Measurements from ENCODE around the gene STPG4. TPM values are rescaled to one million over a fixed set of nuclear protein-coding genes. Genes with fewer than 3 reads are reported as not detected.

The STPG4 gene
- total and polyA plus RNA-seq, 3 donors from 2014 or later, result 3.0 to 19.4 (median 8.5) TPM

DNA sequence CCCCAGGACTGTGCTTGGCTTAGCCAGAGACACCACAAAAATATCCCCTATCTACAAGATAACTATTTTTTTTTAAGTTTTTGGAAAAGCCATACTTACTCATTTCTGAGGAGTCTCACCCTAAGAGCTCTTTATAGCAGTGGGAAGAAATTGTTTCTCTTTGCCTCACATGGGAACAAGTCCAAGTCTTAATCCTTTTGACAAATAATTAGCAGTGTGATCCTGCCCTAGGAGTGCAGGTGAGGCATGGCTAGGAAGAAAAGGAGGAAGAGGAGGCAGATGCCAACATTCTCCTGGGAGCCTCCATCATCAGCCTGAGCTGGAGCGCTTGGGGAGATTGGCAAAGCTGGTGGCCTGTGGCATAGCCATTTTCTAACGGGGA, 115.6 kb downstream of the STPG4 start:
- no peaks in the 10 kb centered on the region for H3K9me3 ChIP-seq
- no peaks in the 10 kb centered on the region for H3K36me3 ChIP-seq (ENCODE audit: low read depth, missing control alignments)
- DNase-seq, result no peak
- peaks cover 73% of the 10 kb centered on the region for H3K4me1 ChIP-seq
- 92 to 94% methylated on average over 2 of the region's 2 CpGs for WGBS, 2 donors
- H3K27me3 ChIP-seq, result no peaks in the 10 kb centered on the region
- TF ChIP-seq, protein P1, sequence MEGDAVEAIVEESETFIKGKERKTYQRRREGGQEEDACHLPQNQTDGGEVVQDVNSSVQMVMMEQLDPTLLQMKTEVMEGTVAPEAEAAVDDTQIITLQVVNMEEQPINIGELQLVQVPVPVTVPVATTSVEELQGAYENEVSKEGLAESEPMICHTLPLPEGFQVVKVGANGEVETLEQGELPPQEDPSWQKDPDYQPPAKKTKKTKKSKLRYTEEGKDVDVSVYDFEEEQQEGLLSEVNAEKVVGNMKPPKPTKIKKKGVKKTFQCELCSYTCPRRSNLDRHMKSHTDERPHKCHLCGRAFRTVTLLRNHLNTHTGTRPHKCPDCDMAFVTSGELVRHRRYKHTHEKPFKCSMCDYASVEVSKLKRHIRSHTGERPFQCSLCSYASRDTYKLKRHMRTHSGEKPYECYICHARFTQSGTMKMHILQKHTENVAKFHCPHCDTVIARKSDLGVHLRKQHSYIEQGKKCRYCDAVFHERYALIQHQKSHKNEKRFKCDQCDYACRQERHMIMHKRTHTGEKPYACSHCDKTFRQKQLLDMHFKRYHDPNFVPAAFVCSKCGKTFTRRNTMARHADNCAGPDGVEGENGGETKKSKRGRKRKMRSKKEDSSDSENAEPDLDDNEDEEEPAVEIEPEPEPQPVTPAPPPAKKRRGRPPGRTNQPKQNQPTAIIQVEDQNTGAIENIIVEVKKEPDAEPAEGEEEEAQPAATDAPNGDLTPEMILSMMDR (IDR thresholded peaks at IDR 0.05), result no peak
- TF ChIP-seq POLR2A (IDR thresholded peaks at IDR 0.05), result no peak
- H3K27ac ChIP-seq, result no peak overlapping the region
- intact Hi-C loops (cut with DNase I; ENCODE audit: low total_unique reads), result no loop called here
- H3K4me3 ChIP-seq, result no peak overlapping the region

DNA sequence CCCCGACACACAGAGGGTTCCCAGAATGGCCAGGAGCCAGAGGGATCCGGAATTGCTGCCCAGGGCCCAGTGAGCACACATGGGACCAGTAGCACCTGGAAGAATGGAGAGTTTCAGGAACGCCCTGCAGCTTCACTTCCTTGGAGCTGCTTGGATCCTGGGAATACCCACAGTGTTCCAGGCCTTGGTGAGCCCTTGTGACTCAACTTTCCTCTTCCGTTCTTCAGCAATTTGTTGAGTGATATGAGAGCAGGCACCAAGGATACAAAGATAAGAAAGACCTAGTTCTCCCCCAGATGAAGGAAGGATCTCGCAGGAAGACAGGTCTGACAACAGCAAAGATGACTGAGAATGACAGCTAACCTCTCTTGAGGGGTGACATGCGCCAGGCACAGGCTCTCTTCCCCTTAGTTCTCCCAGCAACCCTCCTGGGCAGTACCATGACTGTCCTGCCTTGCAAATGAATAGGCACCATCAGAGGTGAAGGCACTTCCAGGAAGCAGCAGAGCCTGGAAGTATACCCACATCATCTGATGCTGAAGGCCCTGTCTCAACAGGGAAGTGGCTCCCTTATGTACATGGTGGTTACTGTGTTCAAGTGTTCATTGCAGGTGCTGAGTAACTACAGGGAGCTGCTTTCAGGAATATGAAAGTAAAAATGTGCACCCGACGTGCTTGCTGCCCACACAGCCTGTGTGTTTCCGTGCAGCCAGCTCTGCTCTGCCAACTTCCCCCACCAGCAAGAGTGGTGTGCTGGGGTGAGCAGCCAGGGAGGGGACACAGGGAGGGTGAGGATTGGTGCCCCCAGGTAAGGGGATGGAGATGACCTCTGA, 116.2 kb downstream of the STPG4 start:
- Histone ChIP-seq H3K4me1 (peaks cover 77% of the 10 kb centered on the region), H3K27ac (no peak overlapping the region), H3K36me3 (ENCODE audit: low read depth, missing control alignments) (no peaks in the 10 kb centered on the region), H3K4me3 (no peak overlapping the region), H3K27me3 (no peaks in the 10 kb centered on the region), H3K9me3 (no peaks in the 10 kb centered on the region)
- intact Hi-C loops (cut with DNase I; ENCODE audit: low total_unique reads), result no loop called here
- DNase-seq, result no peak
- TF ChIP-seq, protein P1 (IDR thresholded peaks at IDR 0.05), result no peak
- no peak for TF ChIP-seq POLR2A (IDR thresholded peaks at IDR 0.05)
- 59 to 65% methylated on average over 9 of the region's 9 CpGs for WGBS, 2 donors

DNA sequence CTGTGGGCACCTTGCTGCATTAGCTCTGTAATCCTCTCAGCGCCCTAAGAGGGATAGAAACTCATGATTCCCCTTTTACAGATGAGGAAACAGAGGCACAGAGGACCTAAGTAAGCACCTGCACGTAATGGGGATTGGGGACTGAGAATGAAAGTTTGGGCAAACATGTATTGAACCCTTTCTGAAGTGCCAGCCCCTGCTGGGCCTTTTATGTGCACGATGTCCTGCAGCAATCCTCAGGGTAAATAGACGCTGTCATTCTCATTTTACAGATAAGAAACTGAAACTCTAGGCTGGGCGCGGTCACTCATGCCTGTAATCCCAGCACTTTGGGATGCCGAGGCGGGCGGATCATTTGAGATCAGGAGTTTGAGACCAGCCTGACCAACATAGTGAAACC, 117.4 kb downstream of the STPG4 start:
- Histone ChIP-seq H3K4me3 (no peak overlapping the region), H3K9me3 (no peaks in the 10 kb centered on the region), H3K27ac (no peak overlapping the region), H3K36me3 (ENCODE audit: low read depth, missing control alignments) (no peaks in the 10 kb centered on the region), H3K4me1 (peaks cover 73% of the 10 kb centered on the region), H3K27me3 (no peaks in the 10 kb centered on the region)
- no peak for DNase-seq
- TF ChIP-seq POLR2A (IDR thresholded peaks at IDR 0.05), result no peak
- TF ChIP-seq, protein P1 (IDR thresholded peaks at IDR 0.05), result no peak
- intact Hi-C loops (cut with DNase I; ENCODE audit: low total_unique reads), result no loop called here
- WGBS, 2 donors, result 81 to 94% methylated on average over 9 of the region's 9 CpGs

Other genes with a start within 250 kb of the STPG4 start
- gene MCFD2, start 239.5 kb downstream of the STPG4 start, total RNA-seq, result 10 to 100 TPM; 65.4 to 67.6 TPM
- gene MCFD2, start 239.5 kb downstream of the STPG4 start, polyA plus RNA-seq (ENCODE audit: insufficient read depth, low read depth, low replicate concordance), result 74.5 TPM
- gene TTC7A, start 214.1 kb downstream of the STPG4 start, total RNA-seq, result 100 to 1,000 TPM in 1 of 2 donors, 10 to 100 TPM in 1; 96.7 to 171 TPM
- 111 TPM for gene TTC7A, start 214.1 kb downstream of the STPG4 start, polyA plus RNA-seq (ENCODE audit: insufficient read depth, low read depth, low replicate concordance)
- 100 to 1,000 TPM; 610 to 654 TPM for gene CALM2, start 21.2 kb upstream of the STPG4 start, total RNA-seq
- 1,336 TPM for gene CALM2, start 21.2 kb upstream of the STPG4 start, polyA plus RNA-seq (ENCODE audit: insufficient read depth, low read depth, low replicate concordance)
- 10 to 100 TPM; 32.1 to 32.8 TPM for gene EPCAM, start 214.0 kb upstream of the STPG4 start, total RNA-seq
- 54.5 TPM for gene EPCAM, start 214.0 kb upstream of the STPG4 start, polyA plus RNA-seq (ENCODE audit: insufficient read depth, low read depth, low replicate concordance)
- gene MSH2, start 247.8 kb upstream of the STPG4 start, total RNA-seq, result 10 to 100 TPM; 24.3 to 25.3 TPM
- 23.5 TPM for gene MSH2, start 247.8 kb upstream of the STPG4 start, polyA plus RNA-seq (ENCODE audit: insufficient read depth, low read depth, low replicate concordance)